Endometrial microvascular endothelial cells (primary cell): ENCODE measurements around the gene ADRM1. TPM values are rescaled to one million over a fixed set of nuclear protein-coding genes. Genes with fewer than 3 reads are reported as not detected.

ENCODE experiments used
- in situ Hi-C: cut with HindIII; loops from 2 replicates; pipeline ENCODE4 v1.10.0; 2017; ENCODE audit warnings: low sequenced_read_pairs, low pct_unique_long_range_greater_than_20kb; ENCODE audit errors: inconsistent ontology term
- total RNA-seq: library from RNA; depleted of rRNA; stranded (reverse); fragments of >200 nt; gene quantifications from one replicate; pipeline ENCODE4 v1.2.3, GENCODE V29; 2015; ENCODE audit errors: inconsistent ontology term

The ADRM1 gene
- total RNA-seq, 1 donor from 2014 or later = 309 TPM

GRCh38 chr20:62347445-62347844, 44.6 kb downstream of the ADRM1 start:
- in situ Hi-C loops = no loop called here

- in situ Hi-C loops = no loop called here
Observed at GRCh38 chr20:62348604-62349003, 45.8 kb downstream of the ADRM1 start.

DNA sequence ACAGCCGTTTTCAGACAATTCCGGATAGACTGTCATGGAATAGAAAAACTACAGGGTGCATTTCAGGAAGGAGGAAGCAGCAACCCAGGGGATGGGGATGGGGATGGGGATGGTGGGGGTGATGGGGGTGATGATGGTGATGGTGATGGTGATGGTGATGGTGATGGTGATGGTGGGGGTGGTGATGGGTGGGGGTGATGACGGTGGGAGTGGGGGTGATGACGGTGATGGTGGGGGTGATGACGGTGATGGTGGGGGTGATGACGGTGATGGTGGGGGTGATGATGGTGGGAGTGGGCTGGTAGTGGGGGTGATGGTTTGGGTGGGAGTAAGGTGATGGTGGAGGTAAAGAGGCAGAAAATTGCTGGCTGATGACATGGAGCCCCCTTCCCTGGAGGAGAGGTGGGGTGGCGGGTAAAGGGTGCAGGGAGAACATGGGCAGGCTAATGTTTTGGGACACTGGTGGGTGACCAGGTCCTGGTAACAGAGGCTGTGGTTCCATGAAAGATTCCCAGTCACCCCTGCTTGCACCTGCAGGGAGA, 46.8 kb downstream of the ADRM1 start:
- in situ Hi-C loops = no loop called here

DNA sequence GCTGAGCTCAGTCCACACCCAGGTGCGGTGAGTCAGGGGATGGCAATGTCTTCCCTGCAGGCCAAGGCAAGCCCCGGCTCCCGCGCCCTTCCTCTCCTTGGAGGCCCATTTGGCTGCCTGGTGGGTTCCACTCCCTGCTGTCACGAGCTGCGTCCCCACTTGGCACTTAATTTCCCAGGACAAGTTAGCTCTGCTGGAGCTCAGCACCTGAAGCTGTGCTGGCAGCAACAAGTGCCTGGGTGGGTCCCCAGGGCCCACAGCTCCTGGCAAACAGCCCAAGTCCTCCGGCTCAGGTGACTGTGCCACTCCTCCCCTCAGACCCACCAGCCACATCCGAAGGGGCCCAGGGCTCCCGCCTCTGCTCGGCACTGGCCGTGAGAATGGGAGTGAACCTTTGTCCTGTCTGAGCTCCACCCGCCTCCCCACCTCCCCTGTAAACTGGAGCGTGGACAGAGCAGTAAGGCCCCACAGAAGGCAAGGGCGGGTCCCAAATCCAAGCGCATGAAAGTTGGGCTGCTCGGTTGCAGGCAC, 47.4 kb downstream of the ADRM1 start:
- in situ Hi-C loops = no loop called here

GRCh38 chr20:62350629-62351422, 48.0 kb downstream of the ADRM1 start:
- in situ Hi-C loops = no loop called here

DNA sequence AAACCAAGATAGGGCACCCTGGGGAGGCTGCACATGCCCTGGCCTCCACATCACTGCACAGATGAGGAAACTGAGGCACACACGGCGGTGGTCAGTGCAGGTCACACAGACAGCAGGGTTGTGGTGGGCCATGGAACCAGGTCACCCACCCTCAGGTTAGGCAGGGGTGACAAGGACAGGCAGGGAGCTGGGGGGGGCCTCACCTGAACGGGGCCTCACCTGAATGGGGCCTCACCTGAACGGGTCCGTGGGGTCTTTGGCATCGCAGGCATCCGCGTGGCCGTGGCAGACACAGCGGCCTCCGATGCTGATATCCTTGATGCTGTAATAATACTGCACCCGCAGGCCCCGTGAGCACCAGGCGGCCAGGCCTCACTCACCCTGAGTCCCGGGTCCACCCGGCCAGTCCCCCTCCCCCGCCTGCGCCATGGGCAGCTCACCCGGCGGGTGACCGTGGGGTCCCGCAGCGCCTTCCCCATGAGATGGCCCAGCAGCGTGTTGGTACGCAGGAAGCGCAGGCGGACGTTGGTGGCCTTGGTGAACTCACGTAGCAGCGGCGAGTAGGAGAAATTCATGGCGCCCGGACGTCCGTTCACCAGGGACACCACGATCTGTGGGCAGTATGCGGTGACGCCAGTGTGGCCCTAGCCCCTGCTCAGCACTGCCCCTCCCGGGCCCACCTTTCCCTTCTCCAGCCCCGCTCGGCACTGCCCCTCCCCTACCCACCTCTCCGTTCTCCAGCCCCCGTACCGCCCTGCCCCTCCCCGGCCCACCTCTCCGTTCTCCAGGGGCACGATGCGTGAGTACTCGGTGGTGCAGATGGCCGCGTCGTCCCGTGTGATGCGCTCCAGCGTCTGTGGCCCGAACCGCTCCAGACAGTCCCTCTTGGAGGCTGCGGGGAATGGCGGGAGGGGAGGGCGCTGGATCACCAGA, 48.9 kb downstream of the ADRM1 start:
- in situ Hi-C loops = no loop called here

DNA sequence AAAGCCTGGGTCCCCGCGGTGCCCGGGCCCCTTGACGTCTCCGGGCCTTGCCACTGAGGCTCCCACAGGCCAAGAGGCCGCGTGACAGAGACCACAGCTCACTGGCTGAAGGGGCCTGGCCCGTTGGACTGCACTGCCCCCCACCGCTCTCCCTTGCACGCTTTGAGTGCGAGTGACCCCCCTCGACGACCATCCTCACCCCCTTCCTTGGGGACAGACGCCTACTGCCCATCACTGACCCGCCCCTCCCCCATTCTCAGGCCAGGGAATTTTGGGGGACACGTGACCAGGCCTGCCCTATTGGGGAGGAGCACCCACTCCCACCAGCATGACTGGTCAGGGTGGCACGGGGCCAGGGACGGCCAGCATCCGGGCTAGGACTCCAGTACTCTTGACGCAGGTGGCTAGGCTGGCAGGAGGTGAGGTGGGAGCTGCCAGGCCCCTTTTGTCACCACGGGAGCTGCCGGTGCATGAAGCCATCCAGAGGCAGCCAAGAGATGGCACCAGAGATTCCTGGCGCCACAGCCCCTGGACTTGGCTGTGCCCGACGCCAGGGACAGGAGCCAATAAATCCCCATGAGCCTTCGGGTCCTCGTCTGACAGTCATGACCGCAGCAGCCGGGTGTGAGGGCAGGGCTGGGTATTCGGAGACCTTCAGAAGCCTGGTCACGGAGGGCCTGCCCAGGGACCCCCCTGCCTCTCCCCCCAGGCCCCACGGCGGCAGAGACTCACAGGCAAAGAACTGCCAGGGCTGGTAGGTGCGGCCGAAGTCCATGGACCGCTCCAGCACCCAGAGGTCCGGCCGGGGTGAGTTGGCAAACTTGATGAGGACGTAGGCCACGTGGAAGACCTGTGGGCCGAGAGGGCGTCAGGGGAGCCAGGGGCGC, 49.8 kb downstream of the ADRM1 start:
- in situ Hi-C loops = no loop called here

- in situ Hi-C loops = no loop called here
Observed at GRCh38 chr20:62353289-62354030, 50.7 kb downstream of the ADRM1 start.

DNA sequence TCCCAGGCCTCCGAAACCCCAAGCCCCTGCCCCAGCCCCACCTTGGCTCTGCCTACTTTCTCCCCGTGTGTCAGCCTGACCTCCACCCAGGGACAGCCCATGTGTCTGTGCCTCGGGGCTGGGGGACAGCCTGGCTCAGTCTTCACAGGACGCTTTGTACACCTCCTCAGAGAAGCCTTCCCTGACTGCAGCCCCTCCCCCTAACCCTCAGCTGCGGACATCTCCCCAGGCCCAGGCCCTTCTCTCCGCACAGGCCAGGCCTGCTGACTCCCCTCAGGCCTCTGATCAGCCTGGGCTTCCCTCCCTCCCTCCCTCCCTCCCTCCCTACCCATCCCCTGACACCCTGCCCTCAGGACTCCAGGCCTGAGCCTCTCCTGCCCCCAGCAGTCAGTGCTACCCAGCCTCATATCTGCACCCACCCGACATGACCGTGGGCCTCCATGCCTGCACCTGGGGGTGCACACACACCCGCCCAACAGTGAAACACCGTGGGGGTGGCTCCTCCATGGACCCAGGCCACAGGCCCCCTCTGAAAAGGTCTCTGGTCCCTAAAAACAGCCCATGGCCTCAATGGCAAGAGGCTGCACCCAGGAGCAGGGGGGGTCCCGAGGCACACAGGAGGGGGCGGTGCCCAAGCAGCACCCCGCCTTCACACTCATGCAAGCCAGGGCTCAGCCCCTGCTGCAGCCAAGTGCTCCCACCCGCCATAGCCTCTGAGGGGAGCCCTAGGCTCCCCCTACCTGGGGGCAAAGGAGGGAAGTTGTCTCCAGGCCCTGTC, 51.4 kb downstream of the ADRM1 start:
- in situ Hi-C loops = no loop called here

DNA sequence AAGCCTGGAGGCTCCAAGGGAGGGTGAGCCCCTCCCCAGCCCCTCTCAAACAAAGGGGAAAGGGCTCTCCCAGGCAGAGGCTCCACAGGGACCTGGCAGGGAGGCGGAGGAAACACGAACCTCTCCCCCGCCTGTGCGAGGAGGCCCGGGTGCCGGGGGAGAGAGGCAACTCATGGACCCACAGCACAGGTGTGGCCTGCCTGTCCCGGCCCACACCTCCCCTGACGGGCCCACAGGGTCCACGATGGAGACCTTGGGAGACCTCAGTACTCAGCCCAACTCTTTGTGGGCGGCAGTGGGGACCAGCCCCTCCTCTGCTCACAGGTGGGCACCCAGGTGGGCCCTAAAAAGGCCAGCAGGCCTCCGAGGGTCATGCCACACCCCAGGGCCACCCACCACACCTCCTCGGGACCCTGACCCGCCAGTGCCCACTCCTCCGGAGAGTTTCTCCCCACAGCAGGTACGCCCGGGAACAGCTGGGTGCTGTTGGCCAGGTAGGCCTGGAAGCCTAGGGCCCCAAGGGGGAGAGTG, 52.1 kb downstream of the ADRM1 start:
- in situ Hi-C loops = no loop called here

GRCh38 chr20:62355516-62355877, 52.7 kb downstream of the ADRM1 start:
- in situ Hi-C loops = no loop called here

DNA sequence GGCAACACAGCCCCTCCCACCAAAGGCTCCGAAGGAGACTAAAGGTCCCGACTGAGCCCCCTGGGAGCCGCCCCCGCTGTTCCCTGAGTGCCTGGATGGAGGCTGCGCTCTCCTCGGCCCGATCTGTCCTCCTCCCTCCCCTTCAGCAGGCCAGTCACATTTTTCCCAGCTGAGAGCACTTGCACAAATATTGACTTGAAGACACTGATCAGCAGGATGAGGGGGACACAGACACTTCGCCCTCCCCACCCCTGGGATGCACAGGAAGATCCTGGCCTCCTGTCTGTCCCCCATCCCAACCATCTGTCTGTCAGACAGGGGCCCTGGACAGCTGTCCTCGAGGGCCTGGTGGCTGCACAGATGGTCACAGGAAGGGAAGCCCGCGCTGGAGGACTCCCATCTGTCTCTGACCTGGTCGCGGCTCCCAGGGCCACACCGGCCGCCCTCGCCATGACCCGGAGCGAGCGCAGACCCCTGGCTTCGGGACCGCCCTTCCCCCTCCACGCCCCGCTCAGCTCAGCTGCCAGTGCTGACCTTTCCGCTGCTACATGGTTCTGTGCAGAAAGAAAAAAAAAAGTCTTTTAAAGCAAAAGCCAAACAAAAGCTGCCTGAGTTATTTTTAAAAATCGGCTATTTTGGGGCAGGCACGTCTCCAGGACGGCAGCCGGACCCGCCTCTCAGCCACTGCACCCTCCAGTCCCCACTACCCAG, 53.2 kb downstream of the ADRM1 start:
- in situ Hi-C loops = no loop called here

DNA sequence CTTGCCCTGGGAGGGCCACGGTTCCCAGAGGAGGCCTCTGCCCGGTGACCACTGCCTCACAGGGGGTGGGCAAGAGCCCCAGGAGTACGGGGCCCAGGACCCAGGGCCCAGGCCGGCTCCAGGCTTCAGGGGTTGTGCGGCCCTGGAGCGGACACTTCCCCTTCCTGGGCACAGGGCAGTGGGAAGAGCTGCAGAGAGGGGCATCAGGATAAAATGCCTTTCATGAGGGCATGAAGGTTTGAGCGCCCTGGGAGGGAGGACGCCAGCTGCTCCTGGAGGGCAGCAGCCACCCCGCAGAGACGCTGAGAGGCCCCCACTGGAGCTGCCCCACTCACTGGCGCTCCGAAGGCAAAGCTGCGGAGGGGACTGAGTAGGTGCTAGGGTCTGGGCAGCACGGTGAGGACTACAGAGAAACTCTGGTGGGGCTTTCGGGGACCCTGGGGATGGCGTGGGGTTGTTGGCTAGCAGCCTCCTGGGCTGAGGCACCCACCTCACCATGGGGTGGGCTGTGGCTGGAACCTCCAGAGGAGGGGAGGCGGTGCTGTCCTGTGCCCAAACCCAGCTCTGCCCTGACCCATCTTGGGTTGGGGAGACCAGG, 53.9 kb downstream of the ADRM1 start:
- in situ Hi-C loops = no loop called here

DNA sequence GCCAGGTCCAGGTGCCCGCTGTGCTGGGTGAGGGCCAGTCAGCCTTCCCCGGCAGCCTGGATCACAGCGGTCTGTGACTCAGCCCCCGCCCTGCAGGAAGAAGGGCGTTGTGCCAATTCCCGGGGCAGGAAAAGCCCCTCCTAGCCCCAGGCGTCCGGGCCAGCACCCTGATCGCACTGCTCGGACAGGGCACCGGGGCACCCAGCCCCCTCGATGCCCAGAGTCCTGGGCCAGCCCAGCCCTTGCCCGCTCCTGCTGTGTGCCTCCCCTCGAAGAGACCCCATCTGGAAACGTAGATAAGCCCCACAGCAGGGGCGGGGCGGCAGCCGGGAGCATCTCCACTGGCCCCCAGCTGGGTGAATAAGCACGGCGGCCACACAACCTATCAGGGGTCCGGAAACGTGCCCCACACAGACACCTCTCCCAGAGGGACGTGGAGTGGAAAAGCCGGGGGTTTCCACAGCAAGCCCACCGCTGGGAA, 54.4 kb downstream of the ADRM1 start:
- in situ Hi-C loops = no loop called here

GRCh38 chr20:62357681-62358080, 54.9 kb downstream of the ADRM1 start:
- in situ Hi-C loops = no loop called here
